DMS53 treated with DMSO at 0.1 percent for 48 hours (cell line): ENCODE measurements around the gene ARID1A.

Experiments
- DNase-seq: peaks from one replicate; lab custom pipeline; 2025; ENCODE audit not compliant: unreplicated experiment; lab: John Stamatoyannopoulos, UW

Gene ARID1A

DNA sequence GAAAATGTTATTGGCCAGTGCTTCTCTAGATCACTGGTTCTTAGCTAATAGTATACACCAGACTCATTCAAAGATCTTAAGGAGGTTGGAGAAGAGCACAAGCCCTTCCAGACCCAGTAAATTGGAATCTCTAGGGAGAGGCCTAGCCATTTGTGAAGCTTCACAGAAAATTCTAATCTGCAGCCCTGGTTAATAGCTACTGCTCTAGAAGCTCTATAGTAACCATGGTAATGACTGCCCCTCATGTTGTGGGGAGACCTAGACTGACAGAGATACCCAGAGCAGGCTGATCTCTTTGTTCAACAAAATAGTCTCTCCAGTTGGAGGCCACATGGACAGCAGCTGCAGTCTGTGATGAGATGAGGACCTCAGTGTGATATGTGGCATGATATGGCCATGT lies 31.7 kb downstream of the ARID1A start:
- DNase-seq = no peak

GRCh38 chr1:26728645-26729044 lies 32.8 kb downstream of the ARID1A start:
- no peak for DNase-seq

- DNase-seq = no peak
Measured at GRCh38 chr1:26729633-26730032, 33.8 kb downstream of the ARID1A start.

DNA sequence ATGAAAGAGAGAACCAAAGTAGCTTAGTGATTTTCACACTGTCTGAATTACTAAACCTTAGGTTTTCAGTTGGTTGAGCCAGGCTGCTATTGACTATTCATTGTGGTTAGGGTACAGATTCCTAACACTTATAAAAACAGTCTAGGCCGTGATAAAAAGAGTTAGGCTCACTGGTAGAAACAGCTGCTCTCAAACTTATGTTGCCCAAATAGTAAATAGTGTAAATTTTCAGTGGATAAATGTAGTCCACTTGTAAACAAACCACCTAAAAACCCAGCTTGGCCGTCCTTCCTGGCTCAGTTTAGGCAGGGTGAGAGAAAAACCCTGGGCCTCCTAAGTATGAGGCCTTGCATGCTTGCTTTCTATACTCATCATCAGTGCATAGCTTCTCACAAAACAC lies 34.9 kb downstream of the ARID1A start:
- no peak for DNase-seq

DNA sequence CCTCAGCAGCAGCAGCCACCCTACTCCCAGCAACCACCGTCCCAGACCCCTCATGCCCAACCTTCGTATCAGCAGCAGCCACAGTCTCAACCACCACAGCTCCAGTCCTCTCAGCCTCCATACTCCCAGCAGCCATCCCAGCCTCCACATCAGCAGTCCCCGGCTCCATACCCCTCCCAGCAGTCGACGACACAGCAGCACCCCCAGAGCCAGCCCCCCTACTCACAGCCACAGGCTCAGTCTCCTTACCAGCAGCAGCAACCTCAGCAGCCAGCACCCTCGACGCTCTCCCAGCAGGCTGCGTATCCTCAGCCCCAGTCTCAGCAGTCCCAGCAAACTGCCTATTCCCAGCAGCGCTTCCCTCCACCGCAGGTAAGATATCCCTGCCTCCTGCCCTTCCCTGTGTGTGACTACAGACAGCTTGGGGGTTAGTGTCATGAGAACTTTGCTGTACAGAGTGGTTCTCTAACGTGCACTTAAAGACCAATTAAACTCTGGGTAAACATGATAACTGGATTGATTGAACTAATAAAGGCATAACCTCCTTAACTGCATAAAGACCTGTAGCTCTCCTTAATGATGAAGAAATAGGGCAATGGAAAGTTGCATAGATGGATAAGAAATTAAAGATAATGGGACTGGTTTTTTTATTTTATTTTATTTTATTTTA lies 35.6 kb downstream of the ARID1A start:
- DNase-seq = no peak

GRCh38 chr1:26733392-26733791 lies 37.6 kb downstream of the ARID1A start:
- no peak for DNase-seq

DNA sequence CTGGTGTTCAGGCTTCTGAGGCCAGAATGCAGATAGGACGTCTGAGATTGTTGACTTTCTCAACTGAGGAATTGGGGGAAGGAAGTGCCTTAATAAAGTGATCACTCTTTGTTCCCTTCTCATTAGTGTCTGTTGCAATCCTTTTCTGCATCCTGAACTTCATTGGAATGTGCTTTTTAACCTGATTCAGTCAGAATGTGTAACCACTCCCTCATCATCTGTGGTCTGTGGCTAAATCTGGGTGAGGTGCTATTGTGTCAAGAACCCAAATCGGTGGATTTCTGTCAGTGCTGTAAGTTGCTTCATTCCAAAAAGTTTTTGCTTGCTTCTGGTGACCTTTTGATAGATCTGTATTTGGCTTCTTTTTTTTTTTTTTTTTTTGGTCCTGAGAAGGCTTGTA lies 38.2 kb downstream of the ARID1A start:
- DNase-seq = no peak

DNA sequence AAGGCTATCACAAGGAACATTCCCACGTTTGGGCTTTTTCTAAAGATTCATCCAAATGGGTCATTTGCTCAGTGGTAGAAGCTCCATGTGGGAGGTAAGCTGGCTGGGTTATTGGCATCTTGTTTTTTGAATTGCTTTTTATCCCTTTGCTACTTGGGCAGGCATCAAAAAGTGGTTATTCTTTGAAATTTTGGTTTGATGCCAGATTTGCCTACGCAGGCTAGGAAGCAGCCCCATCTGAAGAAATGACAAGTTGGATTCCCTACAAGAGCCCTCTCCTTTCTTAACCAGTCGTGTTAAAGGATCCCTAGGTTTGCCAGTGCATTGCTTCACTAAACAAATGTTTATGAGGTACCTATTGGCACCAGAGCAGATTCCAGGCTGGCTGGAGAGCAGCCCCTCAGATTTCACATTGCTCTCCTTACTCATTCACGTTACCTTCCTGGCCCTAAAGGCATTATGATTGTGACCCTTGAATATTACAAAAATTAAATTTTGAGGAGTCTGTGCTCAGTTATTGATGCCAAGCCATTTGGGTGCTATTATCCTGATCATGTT lies 38.8 kb downstream of the ARID1A start:
- no peak for DNase-seq

- no peak for DNase-seq
Measured at GRCh38 chr1:26739329-26739914, 43.6 kb downstream of the ARID1A start.

- no peak for DNase-seq
Measured at GRCh38 chr1:26740023-26740634, 44.3 kb downstream of the ARID1A start.

- DNase-seq = no peak
Measured at GRCh38 chr1:26740952-26741351, 45.1 kb downstream of the ARID1A start.

DNA sequence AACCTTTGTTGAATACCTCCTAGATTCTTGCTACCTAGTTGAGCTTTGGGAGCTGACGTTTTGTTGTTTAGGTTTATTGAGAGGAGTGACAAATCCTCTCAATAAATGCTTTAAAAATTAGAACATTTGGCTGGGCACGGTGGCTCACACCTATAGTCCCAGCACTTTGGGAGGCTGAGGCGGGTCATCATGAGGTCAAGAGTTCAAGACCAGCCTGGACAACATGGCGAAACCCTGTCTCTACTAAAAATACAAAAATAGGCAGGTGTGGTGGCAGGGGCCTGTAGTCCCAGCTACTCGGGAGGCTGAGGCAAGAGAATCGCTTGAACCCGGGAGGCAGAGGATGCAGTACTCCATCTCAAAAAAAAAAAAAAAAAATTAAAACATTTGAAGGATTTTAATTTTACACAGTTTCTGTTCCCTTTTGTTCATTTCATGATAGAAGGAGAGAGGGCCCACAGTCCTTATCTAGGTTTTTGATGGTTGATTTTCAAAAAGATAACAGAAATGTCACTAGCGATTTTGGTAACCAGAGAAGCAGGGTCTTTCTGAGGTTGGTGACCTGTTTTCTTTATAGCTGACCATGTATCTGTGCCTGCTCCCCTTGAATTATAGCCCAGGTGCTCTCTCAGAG lies 47.7 kb downstream of the ARID1A start:
- no peak for DNase-seq

DNA sequence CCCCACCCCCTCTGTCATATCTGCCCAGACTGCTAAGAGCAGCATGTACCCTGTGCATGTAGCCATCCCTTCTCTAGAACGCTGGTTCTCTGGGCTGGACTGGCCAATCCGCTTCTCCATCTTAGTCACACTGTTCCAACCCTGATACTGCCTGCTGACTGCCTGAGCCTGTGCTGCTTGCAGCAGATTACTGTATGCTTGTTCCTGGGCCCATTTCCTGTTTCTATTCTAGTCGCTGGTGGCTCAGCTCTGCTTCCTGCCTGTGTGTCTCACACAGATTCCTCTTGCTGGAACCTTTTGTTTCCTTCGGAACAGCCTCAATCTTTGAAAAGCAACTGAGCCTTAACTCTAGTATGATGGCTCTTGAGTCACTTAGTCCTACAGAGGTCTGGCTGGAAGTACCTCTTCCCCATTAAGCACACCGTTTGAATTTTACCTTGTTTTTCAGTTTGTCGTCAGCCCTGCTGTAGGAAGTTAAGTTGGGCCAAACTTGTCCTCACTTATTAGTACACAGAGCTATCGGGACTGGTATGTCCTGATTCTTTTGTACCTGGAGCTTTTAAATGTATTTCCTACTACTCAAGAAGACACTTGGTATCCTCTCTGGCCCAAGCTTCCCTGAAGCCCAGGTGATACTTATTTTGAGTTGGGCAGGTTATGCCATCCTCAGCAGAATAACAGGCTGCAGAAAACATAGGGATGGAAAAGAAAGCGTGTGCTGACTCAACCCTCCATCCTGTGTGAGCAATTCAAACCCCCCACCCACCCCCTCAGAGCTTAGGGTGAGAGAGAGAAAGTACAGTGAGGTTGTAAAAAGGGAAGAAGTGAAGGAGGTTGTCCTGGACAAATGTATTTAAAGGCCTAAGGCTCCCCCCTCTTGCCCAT lies 48.5 kb downstream of the ARID1A start:
- DNase-seq = peak; percentile 81

GRCh38 chr1:26745191-26745590 lies 49.4 kb downstream of the ARID1A start:
- DNase-seq = no peak

GRCh38 chr1:26747048-26747447 lies 51.2 kb downstream of the ARID1A start:
- DNase-seq = no peak

- no peak for DNase-seq
Measured at GRCh38 chr1:26748351-26748750, 52.5 kb downstream of the ARID1A start.

GRCh38 chr1:26749458-26749857 lies 53.6 kb downstream of the ARID1A start:
- DNase-seq = no peak

GRCh38 chr1:26750428-26750827 lies 54.6 kb downstream of the ARID1A start:
- no peak for DNase-seq

- no peak for DNase-seq
Measured at GRCh38 chr1:26752519-26752918, 56.7 kb downstream of the ARID1A start.

- DNase-seq = no peak
Measured at GRCh38 chr1:26754086-26754874, 58.5 kb downstream of the ARID1A start.
